ENCODE results near the gene DNMT3B.

The DNMT3B gene

DNA sequence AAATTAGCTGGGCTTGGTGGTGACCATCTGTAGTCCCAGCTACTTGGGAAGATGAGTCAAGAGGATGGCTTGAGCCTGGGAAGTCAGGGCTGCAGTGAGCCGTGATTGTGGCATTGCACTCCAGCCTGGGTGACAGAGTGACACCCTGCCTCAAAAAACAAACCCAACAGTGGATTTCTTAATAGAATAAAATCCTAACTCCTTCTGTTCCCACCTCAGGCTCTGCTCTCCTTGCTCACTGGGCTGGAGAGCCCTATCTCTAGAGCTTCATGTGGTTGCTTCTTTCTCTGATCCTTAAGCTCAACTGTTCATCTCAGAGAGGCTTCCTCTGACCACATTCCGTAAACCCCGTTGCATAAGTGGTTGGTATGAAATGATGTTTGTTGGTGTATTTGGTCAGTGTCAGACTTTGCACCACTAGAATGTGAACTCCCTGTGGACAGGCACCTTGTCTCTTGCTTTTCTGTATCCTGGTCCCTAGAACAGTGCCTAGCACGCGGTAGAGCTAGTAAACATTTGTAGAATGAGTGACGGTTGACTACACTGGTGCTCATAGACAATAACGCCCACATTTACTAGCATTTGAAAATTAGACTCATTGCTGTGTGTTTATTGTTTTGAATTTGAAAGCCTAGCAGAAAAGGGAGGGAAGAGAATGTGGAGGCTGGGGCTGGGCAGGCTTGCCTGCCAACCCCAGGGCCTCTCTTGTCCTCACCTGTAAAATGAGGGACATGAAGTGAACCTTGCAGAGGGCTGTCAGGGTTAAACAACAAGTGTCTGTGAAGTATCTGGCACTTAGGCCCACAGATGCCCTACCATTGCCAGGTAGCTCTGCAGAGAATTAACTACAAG, 61.8 kb downstream of the DNMT3B start:
- Histone ChIP-seq H3K9ac (ENCODE audit: low read length) (no peak overlapping the region), H3K4me2 (ENCODE audit: low read depth, low read length, poor library complexity, severe bottlenecking) (no peak overlapping the region), H4K20me1 (ENCODE audit: low read depth, low read length) (peaks cover 41% of the 10 kb centered on the region; the same call in 1 of the 2 replicates), H3F3A (ENCODE audit: insufficient read depth) (0 out of 2 replicates have a peak, but pooled peaks cover 2% of the 10 kb centered on the region), H3K4me3 (ENCODE audit: insufficient read depth, low read length, poor library complexity, severe bottlenecking) (no peak overlapping the region), H3K9me3 (ENCODE audit: insufficient read depth, low read length) (no peaks in the 10 kb centered on the region), H2AFZ (ENCODE audit: low read depth, low read length, severe bottlenecking) (no peak overlapping the region), H3K36me3 (ENCODE audit: low read length) (no peaks in the 10 kb centered on the region), H3K79me2 (ENCODE audit: insufficient read depth, low read length) (peaks cover 86% of the 10 kb centered on the region), H3K27me3 (ENCODE audit: low read length) (no peaks in the 10 kb centered on the region), H3K9me2 (replicated peaks; ENCODE audit: insufficient read depth, low read length) (no peaks in the 10 kb centered on the region), H3K27ac (ENCODE audit: low read depth, low read length) (no peak overlapping the region)
- TF ChIP-seq, protein P1, sequence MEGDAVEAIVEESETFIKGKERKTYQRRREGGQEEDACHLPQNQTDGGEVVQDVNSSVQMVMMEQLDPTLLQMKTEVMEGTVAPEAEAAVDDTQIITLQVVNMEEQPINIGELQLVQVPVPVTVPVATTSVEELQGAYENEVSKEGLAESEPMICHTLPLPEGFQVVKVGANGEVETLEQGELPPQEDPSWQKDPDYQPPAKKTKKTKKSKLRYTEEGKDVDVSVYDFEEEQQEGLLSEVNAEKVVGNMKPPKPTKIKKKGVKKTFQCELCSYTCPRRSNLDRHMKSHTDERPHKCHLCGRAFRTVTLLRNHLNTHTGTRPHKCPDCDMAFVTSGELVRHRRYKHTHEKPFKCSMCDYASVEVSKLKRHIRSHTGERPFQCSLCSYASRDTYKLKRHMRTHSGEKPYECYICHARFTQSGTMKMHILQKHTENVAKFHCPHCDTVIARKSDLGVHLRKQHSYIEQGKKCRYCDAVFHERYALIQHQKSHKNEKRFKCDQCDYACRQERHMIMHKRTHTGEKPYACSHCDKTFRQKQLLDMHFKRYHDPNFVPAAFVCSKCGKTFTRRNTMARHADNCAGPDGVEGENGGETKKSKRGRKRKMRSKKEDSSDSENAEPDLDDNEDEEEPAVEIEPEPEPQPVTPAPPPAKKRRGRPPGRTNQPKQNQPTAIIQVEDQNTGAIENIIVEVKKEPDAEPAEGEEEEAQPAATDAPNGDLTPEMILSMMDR (IDR thresholded peaks at IDR 0.05; ENCODE audit: insufficient read depth, low read length, poor library complexity, severe bottlenecking) = no peak
- TF ChIP-seq EZH2phosphoT487 (conservative IDR thresholded peaks at IDR 0.05; ENCODE audit: low read length) = no peak

DNA sequence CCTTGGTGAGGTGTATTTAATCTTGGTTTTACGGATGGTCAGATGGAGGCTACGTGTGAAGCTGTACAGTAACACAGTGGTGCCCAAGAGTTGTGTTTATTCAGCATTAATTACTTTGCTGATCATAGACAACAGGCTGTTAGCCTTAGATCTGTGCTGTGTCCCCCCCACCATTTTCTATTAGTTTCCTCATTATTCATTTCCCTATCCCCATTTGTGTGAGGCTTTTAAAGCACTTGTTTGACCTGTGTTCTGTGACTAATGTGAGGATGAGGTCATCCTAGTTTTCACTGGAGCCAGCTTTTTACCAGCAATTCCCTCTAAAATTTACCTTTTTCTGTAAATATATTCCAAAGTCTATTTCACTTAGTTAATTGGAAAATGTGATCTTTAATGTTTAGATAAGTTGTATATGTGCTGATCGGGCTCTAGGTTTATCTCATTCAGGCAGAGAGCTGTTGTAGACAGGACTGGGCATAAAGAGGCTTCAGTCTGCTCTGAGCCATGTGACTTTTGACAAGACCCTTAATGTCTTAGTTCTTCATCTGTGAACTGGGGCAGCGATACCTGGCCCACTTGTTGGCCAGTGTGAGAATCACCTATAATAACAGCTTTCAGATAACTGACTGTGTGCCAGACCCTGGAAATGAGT, 66.0 kb downstream of the DNMT3B start:
- H3K36me3 ChIP-seq (ENCODE audit: low read length) = peaks cover 6% of the 10 kb centered on the region; the same call in 1 of the 2 replicates
- no peaks in the 10 kb centered on the region for H3F3A ChIP-seq (ENCODE audit: insufficient read depth)
- H3K9me2 ChIP-seq (replicated peaks; ENCODE audit: insufficient read depth, low read length) = no peaks in the 10 kb centered on the region
- TF ChIP-seq EZH2phosphoT487 (conservative IDR thresholded peaks at IDR 0.05; ENCODE audit: low read length) = no peak
- TF ChIP-seq, protein P1 (IDR thresholded peaks at IDR 0.05; ENCODE audit: insufficient read depth, low read length, poor library complexity, severe bottlenecking) = no peak
- no peaks in the 10 kb centered on the region for H3K9me3 ChIP-seq (ENCODE audit: insufficient read depth, low read length)
- no peak overlapping the region for H3K27ac ChIP-seq (ENCODE audit: low read depth, low read length)
- no peak overlapping the region for H3K4me2 ChIP-seq (ENCODE audit: low read depth, low read length, poor library complexity, severe bottlenecking)
- no peak overlapping the region for H3K4me3 ChIP-seq (ENCODE audit: insufficient read depth, low read length, poor library complexity, severe bottlenecking)
- H2AFZ ChIP-seq (ENCODE audit: low read depth, low read length, severe bottlenecking) = no peak overlapping the region
- no peaks in the 10 kb centered on the region for H3K27me3 ChIP-seq (ENCODE audit: low read length)
- peaks cover 95% of the 10 kb centered on the region for H3K79me2 ChIP-seq (ENCODE audit: insufficient read depth, low read length)
- H3K9ac ChIP-seq (ENCODE audit: low read length) = no peak overlapping the region
- peaks cover 21% of the 10 kb centered on the region; the same call in 1 of the 2 replicates for H4K20me1 ChIP-seq (ENCODE audit: low read depth, low read length)

DNA sequence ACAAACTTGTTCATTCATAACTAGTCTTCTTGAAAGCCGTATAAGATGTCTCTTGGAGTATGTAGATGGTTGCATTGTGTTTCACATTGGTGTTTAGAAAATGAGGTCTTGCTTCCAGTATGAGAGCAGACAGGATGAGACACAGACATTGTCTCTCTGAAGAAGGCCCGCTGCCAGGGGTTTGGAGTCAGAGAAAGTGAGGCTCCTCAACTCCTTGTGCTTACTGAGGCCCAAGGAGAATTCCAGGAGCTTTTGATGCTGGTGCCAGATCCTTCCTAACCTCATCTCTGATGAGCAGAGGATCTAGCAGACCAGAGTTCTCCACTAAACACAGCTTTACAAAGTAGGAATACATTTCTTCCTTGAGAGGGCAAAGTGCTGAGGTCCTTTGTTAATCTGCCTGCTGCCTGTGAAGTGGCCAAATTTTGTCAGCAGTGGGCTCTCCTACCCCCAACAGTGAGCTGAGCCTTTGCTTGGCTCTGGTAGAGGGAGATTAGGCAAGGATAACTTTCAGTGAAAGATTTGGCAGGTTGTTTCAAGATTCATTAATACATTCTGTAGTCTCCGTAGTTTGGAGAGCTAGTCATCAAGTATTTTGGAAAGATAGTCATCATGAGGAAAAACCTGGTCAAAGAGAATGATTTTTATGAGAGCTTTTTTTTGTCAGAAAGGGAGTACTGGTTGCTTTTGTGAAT, 67.3 kb downstream of the DNMT3B start:
- peaks cover 17% of the 10 kb centered on the region for H4K20me1 ChIP-seq (ENCODE audit: low read depth, low read length)
- H3K79me2 ChIP-seq (ENCODE audit: insufficient read depth, low read length) = peaks cover 95% of the 10 kb centered on the region
- no peak overlapping the region for H3K4me2 ChIP-seq (ENCODE audit: low read depth, low read length, poor library complexity, severe bottlenecking)

More for the DNA sequence above, 67.3 kb downstream of the DNMT3B start:
- TF ChIP-seq, protein P1 (IDR thresholded peaks at IDR 0.05; ENCODE audit: insufficient read depth, low read length, poor library complexity, severe bottlenecking) = no peak
- no peak for TF ChIP-seq EZH2phosphoT487 (conservative IDR thresholded peaks at IDR 0.05; ENCODE audit: low read length)
- H3F3A ChIP-seq (ENCODE audit: insufficient read depth) = no peaks in the 10 kb centered on the region
- H3K27ac ChIP-seq (ENCODE audit: low read depth, low read length) = no peak overlapping the region
- peaks cover 18% of the 10 kb centered on the region; the same call in 1 of the 2 replicates for H3K36me3 ChIP-seq (ENCODE audit: low read length)
- H3K9me3 ChIP-seq (ENCODE audit: insufficient read depth, low read length) = no peaks in the 10 kb centered on the region
- no peak overlapping the region for H3K4me3 ChIP-seq (ENCODE audit: insufficient read depth, low read length, poor library complexity, severe bottlenecking)
- H3K9ac ChIP-seq (ENCODE audit: low read length) = no peak overlapping the region
- H3K27me3 ChIP-seq (ENCODE audit: low read length) = no peaks in the 10 kb centered on the region
- H2AFZ ChIP-seq (ENCODE audit: low read depth, low read length, severe bottlenecking) = no peak overlapping the region
- no peaks in the 10 kb centered on the region for H3K9me2 ChIP-seq (replicated peaks; ENCODE audit: insufficient read depth, low read length)
